ENCODE results near the gene SLC1A7.

Gene SLC1A7

DNA sequence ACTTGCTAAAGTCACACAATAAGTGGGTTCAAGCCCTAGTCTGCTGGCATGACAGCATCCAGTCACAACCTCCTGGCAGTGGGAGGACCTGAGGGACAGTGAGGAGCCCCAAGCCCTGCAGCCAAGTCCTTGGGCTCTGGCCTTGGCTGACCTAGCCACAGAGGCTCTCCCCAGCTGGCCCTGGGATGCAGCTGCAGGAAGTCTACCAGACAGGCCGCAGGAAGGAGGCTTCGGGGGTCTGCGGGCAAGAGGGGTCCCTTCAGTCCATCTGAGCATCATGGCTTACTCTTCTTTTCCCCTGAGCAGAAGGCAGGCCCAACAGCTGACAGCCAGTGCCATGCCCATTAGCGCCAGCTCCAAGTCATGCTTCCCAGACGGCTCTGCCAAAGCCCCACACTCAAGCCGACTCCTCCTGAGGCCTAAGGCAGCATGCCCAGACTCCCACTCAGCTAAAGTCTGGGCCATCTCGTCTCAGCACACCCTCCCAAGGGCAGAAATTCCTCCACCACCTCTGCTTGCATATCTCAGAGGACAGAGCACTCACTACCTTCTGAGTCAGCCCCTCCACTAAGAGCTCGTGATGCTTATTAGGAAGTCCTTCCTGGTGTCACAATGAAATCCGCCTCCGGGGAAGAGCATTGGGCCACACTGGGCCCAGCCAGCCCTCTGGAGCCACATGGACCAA, 20.1 kb downstream of the SLC1A7 start:
- TF ChIP-seq FOXM1 (IDR thresholded peaks at IDR 0.05; ENCODE audit: borderline replicate concordance) (no peak), ELF4 (IDR thresholded peaks at IDR 0.05) (no peak), LEF1 (IDR thresholded peaks at IDR 0.05; ENCODE audit: borderline replicate concordance) (no peak), TARDBP (IDR thresholded peaks at IDR 0.05) (no peak), ZNF384 (IDR thresholded peaks at IDR 0.05) (no peak), BHLHE40 (IDR thresholded peaks at IDR 0.05; ENCODE audit: borderline replicate concordance) (no peak), NFRKB (IDR thresholded peaks at IDR 0.05) (no peak), FOXA1 (IDR thresholded peaks at IDR 0.05) (no peak), PKNOX1 (IDR thresholded peaks at IDR 0.05) (no peak), SP1 (IDR thresholded peaks at IDR 0.05) (no peak), ARNT (IDR thresholded peaks at IDR 0.05) (no peak), FOXK2 (IDR thresholded peaks at IDR 0.05) (no peak)
- CTCF ChIA-PET: no interaction called here
- POLR2A ChIA-PET: no interaction called here
- no peak for DNase-seq (ENCODE audit: extremely low spot score)

DNA sequence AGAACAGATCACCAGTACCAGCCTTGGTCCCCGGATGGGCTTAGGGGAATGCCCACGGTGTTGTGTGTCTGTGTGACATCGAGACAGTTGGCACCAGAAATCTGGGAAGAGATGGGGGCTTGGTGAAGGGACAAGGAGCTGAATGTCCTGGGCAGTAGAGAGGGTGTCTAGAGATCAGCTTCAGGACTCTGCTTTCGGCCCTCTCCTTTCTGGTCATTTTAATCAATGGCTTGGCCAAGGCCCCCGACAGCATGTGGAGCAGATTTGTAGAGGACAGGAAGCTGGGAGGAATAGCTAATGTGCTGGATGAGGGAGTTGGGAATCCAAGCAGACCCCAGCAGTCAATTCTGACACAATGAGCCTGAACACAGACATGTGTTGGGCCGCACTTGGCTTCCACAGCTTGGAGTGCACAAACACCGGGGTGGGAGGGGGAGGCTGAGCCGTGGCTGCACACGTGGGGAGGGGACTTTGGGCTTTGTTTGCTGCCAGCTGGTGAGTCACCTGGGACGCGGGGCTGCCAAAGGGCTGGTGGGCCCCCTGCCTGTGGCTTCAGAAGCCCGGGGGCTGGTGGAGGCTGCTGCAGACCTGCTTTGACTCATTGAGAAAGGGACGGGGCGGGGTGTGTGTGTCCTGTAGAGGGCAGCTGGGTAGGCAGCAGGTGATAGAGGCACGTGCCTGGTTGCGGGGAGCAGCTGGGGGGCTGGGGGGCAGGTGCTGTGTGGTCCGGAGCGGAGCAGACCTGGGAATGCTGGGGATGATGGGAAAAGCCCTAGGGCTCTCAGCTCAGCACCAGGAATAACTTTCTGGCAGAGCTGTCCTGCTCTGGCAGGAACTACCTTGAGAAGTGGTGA, 20.9 kb downstream of the SLC1A7 start:
- POLR2A ChIA-PET: no interaction called here
- TF ChIP-seq CTBP1 (IDR thresholded peaks at IDR 0.05; ENCODE audit: borderline replicate concordance): no peak
- TF ChIP-seq ELF4 (IDR thresholded peaks at IDR 0.05): no peak

GRCh38 chr1:53120659-53121058, 21.8 kb downstream of the SLC1A7 start:
- DNase-seq (ENCODE audit: extremely low spot score): no peak
- ChIA-PET POLR2A (no interaction called here), CTCF (no interaction called here)
- TF ChIP-seq TARDBP (IDR thresholded peaks at IDR 0.05): no peak
- no peak for TF ChIP-seq ARNT (IDR thresholded peaks at IDR 0.05)
- TF ChIP-seq FOXM1 (IDR thresholded peaks at IDR 0.05; ENCODE audit: borderline replicate concordance): no peak
- no peak for TF ChIP-seq SUZ12 (IDR thresholded peaks at IDR 0.05)
- no peak for TF ChIP-seq HDGF (IDR thresholded peaks at IDR 0.05; ENCODE audit: borderline replicate concordance)
- TF ChIP-seq SP1 (IDR thresholded peaks at IDR 0.05): no peak
- TF ChIP-seq PKNOX1 (IDR thresholded peaks at IDR 0.05): no peak
- TF ChIP-seq ELF4 (IDR thresholded peaks at IDR 0.05): no peak
- no peak for TF ChIP-seq L3MBTL2 (conservative IDR thresholded peaks at IDR 0.05)
- no peak for TF ChIP-seq FOXK2 (IDR thresholded peaks at IDR 0.05)
- no peak for TF ChIP-seq CTBP1 (IDR thresholded peaks at IDR 0.05; ENCODE audit: borderline replicate concordance)
- no peak for TF ChIP-seq NFRKB (IDR thresholded peaks at IDR 0.05)
- TF ChIP-seq ZNF384 (IDR thresholded peaks at IDR 0.05): no peak
- TF ChIP-seq LEF1 (IDR thresholded peaks at IDR 0.05; ENCODE audit: borderline replicate concordance): no peak
- TF ChIP-seq FOXA1 (IDR thresholded peaks at IDR 0.05): no peak
- no peak for TF ChIP-seq BHLHE40 (IDR thresholded peaks at IDR 0.05; ENCODE audit: borderline replicate concordance)

More for the DNA sequence above, 20.9 kb downstream of the SLC1A7 start:
- CTCF ChIA-PET: interaction anchor here (0.6 kb wide), 1 partner anchor 97 kb away, joined by 3 read pairs; no protein-coding TSS in a partner anchor
- DNase-seq (ENCODE audit: extremely low spot score): no peak

DNA sequence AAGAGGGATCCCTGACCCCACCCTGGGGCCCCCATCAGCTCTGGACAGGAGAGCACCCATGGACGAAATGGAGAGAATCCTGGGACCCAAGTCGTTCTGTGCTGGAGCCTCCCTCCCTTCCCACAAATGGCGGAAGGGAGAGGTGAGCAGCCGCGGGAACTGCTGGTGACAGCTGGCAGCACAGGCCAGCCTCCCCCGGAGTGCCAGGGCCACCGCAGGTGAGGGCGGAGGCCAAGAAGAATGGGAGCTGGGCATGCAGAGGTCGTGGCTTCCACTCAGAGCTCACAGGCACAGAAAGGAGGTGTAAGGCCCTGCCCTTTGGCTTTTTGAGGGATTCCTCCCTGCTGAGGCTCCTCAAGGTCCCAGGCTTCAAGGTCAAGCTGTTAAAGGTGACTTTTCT, 24.6 kb downstream of the SLC1A7 start:
- no peak for DNase-seq (ENCODE audit: extremely low spot score)
- TF ChIP-seq BHLHE40 (IDR thresholded peaks at IDR 0.05; ENCODE audit: borderline replicate concordance): no peak
- no peak for TF ChIP-seq HDGF (IDR thresholded peaks at IDR 0.05; ENCODE audit: borderline replicate concordance)
- no peak for TF ChIP-seq TARDBP (IDR thresholded peaks at IDR 0.05)
- no peak for TF ChIP-seq SP1 (IDR thresholded peaks at IDR 0.05)
- no peak for TF ChIP-seq FOXM1 (IDR thresholded peaks at IDR 0.05; ENCODE audit: borderline replicate concordance)
- no peak for TF ChIP-seq ZNF384 (IDR thresholded peaks at IDR 0.05)
- TF ChIP-seq PKNOX1 (IDR thresholded peaks at IDR 0.05): no peak
- no peak for TF ChIP-seq ELF4 (IDR thresholded peaks at IDR 0.05)
- CTCF ChIA-PET: no interaction called here
- POLR2A ChIA-PET: no interaction called here

DNA sequence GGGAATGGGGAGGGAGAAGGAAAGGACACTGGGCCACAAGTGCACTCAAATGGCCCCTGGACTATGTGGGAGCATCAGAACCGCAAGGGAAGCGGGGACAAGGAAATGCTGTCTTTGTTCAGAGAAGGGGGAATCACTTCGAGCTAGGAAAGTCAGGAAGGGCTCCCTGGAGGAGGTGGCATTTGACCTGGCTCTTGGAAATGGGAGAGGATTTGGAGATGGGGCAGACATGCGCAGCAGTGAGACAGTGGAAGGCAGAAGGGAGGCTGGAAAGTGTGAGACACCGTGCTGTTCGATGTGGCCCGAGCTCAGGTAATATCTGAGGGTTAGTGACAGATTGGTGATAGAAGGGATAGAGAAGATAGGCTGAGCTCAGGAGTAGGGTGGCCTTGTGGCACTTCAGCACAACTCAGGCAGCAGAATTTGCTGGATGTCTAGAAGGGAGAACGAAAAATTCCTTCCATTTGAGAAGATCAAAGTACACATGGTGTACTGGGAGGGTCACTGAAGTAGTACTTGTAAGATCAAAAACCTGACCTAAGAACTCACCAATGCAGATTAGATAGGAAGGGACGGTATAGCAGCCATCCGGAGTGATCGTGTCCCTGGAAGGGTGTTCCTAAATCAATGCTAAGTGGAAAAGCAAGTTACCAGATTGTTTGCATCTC, 25.4 kb downstream of the SLC1A7 start:
- POLR2A ChIA-PET: no interaction called here
- DNase-seq (ENCODE audit: extremely low spot score): no peak
- CTCF ChIA-PET: no interaction called here
- no peak for TF ChIP-seq NFRKB (IDR thresholded peaks at IDR 0.05)
- no peak for TF ChIP-seq FOXM1 (IDR thresholded peaks at IDR 0.05; ENCODE audit: borderline replicate concordance)
- TF ChIP-seq HDGF (IDR thresholded peaks at IDR 0.05; ENCODE audit: borderline replicate concordance): no peak
- no peak for TF ChIP-seq CTBP1 (IDR thresholded peaks at IDR 0.05; ENCODE audit: borderline replicate concordance)
- TF ChIP-seq PKNOX1 (IDR thresholded peaks at IDR 0.05): no peak
- TF ChIP-seq ARNT (IDR thresholded peaks at IDR 0.05): no peak
- no peak for TF ChIP-seq SP1 (IDR thresholded peaks at IDR 0.05)
- TF ChIP-seq ZNF384 (IDR thresholded peaks at IDR 0.05): no peak
- TF ChIP-seq ELF4 (IDR thresholded peaks at IDR 0.05): no peak
- no peak for TF ChIP-seq SUZ12 (IDR thresholded peaks at IDR 0.05)
- TF ChIP-seq L3MBTL2 (conservative IDR thresholded peaks at IDR 0.05): no peak
- TF ChIP-seq TARDBP (IDR thresholded peaks at IDR 0.05): no peak
- TF ChIP-seq LEF1 (IDR thresholded peaks at IDR 0.05; ENCODE audit: borderline replicate concordance): no peak
- TF ChIP-seq FOXA1 (IDR thresholded peaks at IDR 0.05): no peak

All from HEK293T (cell line).